OCI-LY3 (cell line): Measurements from ENCODE around the gene TPM1.

Experiments
- H2AFZ ChIP-seq: fragments of 200-600, 300-600 bp; shearing (Covaris generic); 2 replicates; pipeline ENCODE4 v1.6.0; 2014; ENCODE audit warnings: antibody characterized with exemption, low read depth, low read length
- H3K27ac ChIP-seq: fragments of 200-600, 300-600 bp; sonication (generic); 2 replicates; pipeline ENCODE4 v1.5.1; 2014; ENCODE audit warnings: mild to moderate bottlenecking, low read length, moderate library complexity, mixed read lengths
- H3K27me3 ChIP-seq: fragments of 200-600, 300-600 bp; sonication (generic); 2 replicates; pipeline ENCODE4 v1.6.1; 2014; ENCODE audit warnings: low read depth, low read length, mixed read lengths
- H3K36me3 ChIP-seq: fragments of 200-600, 300-600 bp; sonication (generic); replicated peaks from 2 replicates; pipeline ENCODE3; 2014; ENCODE audit warnings: low read depth, low read length, mixed read lengths
- H3K4me1 ChIP-seq: fragments of 300-600, 200-600 bp; sonication (generic); 2 replicates; pipeline ENCODE4 v1.6.1; 2014; ENCODE audit warnings: low read length, mixed read lengths
- H3K4me2 ChIP-seq: fragments of 200-600, 300-600 bp; sonication (generic); 2 replicates; pipeline ENCODE4 v1.6.1; 2014; ENCODE audit warnings: low read length, mixed read lengths
- H3K4me3 ChIP-seq: fragments of 300-600, 200-600 bp; sonication (generic); 2 replicates; pipeline ENCODE4 v1.5.1; 2014; ENCODE audit warnings: antibody characterized with exemption, mild to moderate bottlenecking, low read length, moderate library complexity
- H3K79me2 ChIP-seq: fragments of 300-600, 200-600 bp; shearing (Covaris generic); 2 replicates; pipeline ENCODE4 v1.6.1; 2014; ENCODE audit warnings: mild to moderate bottlenecking, low read length, mixed read lengths
- H3K9ac ChIP-seq: fragments of 300-600, 200-600 bp; shearing (Covaris generic); 2 replicates; pipeline ENCODE4 v1.6.0; 2014; ENCODE audit warnings: mild to moderate bottlenecking, low read length, moderate library complexity
- H3K9me3 ChIP-seq: fragments of 200-600, 300-600 bp; shearing (Covaris generic); 2 replicates; pipeline ENCODE4 v1.6.1; 2014; ENCODE audit warnings: low read length, mixed read lengths; ENCODE audit not compliant: insufficient read depth
- H4K20me1 ChIP-seq: fragments of 200-600, 300-600 bp; sonication (generic); 2 replicates; pipeline ENCODE4 v1.6.1; 2016; ENCODE audit warnings: low read length, mixed read lengths; ENCODE audit not compliant: insufficient read depth
- CTCF ChIP-seq: fragments of 200-600, 300-600 bp; sonication (generic); IDR thresholded peaks from 2 replicates; pipeline ENCODE4 v1.5.1; 2014; ENCODE audit warnings: antibody characterized with exemption, low read length, low read depth
- EZH2phosphoT487 ChIP-seq: fragments of 200-600 bp; shearing (Covaris generic); IDR thresholded peaks from 2 replicates; pipeline ENCODE4 v1.6.1; 2018; ENCODE audit warnings: antibody characterized with exemption, mixed run types, low read depth

TPM1 gene

DNA sequence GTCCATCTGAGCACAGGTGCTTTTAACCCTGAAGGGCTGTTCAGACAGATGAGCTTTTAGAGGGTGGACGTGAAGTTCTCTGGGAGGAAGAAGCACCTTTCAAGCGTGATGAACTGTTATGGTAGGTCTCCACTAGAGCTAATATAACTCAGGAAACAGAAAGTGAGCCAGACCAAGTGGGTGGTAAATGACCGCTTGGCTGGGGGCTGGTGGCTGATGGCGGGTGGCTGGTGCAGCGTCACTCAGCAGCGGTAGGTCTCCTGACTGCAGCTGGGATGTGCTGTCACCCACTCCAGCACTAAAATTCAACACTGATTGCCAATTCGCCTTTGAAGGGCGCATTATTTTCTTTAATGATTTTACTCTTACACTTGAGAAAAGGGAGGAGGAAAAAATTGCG lies 47.9 kb downstream of the TPM1 start:
- Histone ChIP-seq H3K4me1 (peaks cover 6% of the 10 kb centered on the region), H3K27ac (no peak overlapping the region), H2AFZ (no peak overlapping the region), H3K4me2 (no peak overlapping the region), H3K36me3 (no peaks in the 10 kb centered on the region), H3K79me2 (no peaks in the 10 kb centered on the region), H3K9me3 (no peaks in the 10 kb centered on the region), H4K20me1 (no peaks in the 10 kb centered on the region), H3K27me3 (0 out of 2 replicates have a peak, but pooled peaks cover 9% of the 10 kb centered on the region), H3K4me3 (no peak overlapping the region), H3K9ac (no peak overlapping the region)
- TF ChIP-seq EZH2phosphoT487 (no peak), CTCF (no peak)

DNA sequence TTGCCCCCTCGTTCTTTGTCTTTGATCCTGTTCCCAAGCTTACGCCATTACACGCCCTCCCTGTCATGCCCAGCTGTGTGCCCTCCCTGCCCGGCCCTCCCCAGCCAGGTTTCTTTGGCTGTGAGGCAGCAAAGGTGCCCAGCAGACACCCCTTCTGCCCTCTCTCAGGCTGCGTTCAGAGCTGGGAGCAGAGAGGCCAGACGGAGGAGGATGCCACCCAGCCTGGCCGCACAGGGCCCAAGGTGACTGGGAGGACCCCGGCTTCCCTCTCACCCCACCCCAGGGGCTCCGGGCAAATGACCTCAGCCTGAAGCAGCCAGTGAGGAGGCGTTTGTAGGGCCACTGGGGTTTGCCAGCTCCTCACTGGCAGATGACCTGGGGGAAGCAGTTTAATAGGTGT lies 48.3 kb downstream of the TPM1 start:
- peaks cover 6% of the 10 kb centered on the region for H3K4me1 ChIP-seq
- no peak overlapping the region for H3K9ac ChIP-seq

DNA sequence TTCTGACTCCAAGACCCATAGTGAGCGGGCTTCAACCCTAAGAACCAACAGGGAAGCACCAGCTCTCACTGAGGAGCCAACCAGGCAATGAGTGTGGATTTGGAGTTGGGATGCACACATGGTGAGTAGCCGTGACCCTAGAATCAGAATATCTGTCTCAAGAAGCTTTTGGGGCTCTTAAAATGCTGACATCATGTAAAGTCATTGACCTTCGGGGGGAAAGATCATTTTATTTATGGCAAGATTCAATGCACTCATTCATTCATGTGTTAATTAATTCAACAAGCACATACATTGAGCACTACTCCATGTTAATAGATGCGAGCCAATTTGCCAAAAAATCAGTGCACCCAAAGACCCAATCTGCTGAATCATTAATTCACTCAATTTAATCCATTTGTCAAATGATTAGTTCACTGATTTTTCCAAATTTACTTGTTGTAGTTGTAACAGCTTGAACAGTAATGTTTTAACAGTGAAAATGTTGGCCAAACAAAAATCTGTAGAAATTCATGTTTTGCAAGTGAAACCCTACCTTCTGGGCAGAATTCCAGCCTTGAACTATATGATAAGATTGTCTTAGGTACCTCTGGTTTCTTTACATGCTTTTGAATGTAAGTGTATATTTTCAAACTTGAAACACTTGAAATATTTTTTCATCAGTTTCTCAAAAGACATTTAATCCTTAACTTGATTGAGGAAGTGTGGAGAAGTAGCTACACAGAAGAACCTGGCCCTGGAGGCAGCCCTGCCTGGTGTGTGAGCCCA lies 49.3 kb downstream of the TPM1 start:
- H3K9ac ChIP-seq: no peak overlapping the region
- H3K4me3 ChIP-seq: no peak overlapping the region
- no peak for TF ChIP-seq CTCF
- TF ChIP-seq EZH2phosphoT487: no peak
- H3K27ac ChIP-seq: no peak overlapping the region
- no peaks in the 10 kb centered on the region for H3K9me3 ChIP-seq
- H3K36me3 ChIP-seq: no peaks in the 10 kb centered on the region
- no peaks in the 10 kb centered on the region for H4K20me1 ChIP-seq
- 0 out of 2 replicates have a peak, but pooled peaks cover 9% of the 10 kb centered on the region for H3K27me3 ChIP-seq
- no peak overlapping the region for H3K4me2 ChIP-seq
- H3K79me2 ChIP-seq: no peaks in the 10 kb centered on the region
- peaks cover 6% of the 10 kb centered on the region for H3K4me1 ChIP-seq
- no peak overlapping the region for H2AFZ ChIP-seq

More for the DNA sequence above, 48.3 kb downstream of the TPM1 start:
- H3K27me3 ChIP-seq: 0 out of 2 replicates have a peak, but pooled peaks cover 9% of the 10 kb centered on the region
- H3K79me2 ChIP-seq: no peaks in the 10 kb centered on the region
- TF ChIP-seq CTCF (no peak), EZH2phosphoT487 (no peak)
- no peak overlapping the region for H3K4me3 ChIP-seq
- H4K20me1 ChIP-seq: no peaks in the 10 kb centered on the region
- no peak overlapping the region for H2AFZ ChIP-seq
- no peak overlapping the region for H3K27ac ChIP-seq
- H3K36me3 ChIP-seq: no peaks in the 10 kb centered on the region
- no peak overlapping the region for H3K4me2 ChIP-seq
- no peaks in the 10 kb centered on the region for H3K9me3 ChIP-seq

- peaks cover 6% of the 10 kb centered on the region for H3K4me1 ChIP-seq
- H3K36me3 ChIP-seq: no peaks in the 10 kb centered on the region
- no peak overlapping the region for H3K4me3 ChIP-seq
- peak overlapping the region; percentile 79; the same call in 1 of the 2 replicates for H2AFZ ChIP-seq
- H3K9ac ChIP-seq: no peak overlapping the region
- H3K79me2 ChIP-seq: no peaks in the 10 kb centered on the region
- 0 out of 2 replicates have a peak, but pooled peaks cover 9% of the 10 kb centered on the region for H3K27me3 ChIP-seq
- H3K27ac ChIP-seq: no peak overlapping the region
- H4K20me1 ChIP-seq: no peaks in the 10 kb centered on the region
- no peaks in the 10 kb centered on the region for H3K9me3 ChIP-seq
- H3K4me2 ChIP-seq: peak overlapping the region; percentile 49
- TF ChIP-seq CTCF: peak; percentile 89
- no peak for TF ChIP-seq EZH2phosphoT487
These were observed 51.1 kb downstream of the TPM1 start for GRCh38 chr15:63093486-63094205.
